PC-3 (cell line): ENCODE measurements around the gene GRK3. TPM values are rescaled to one million over a fixed set of nuclear protein-coding genes. Genes with fewer than 3 reads are reported as not detected.

ENCODE experiments used
- ATAC-seq: fragments of 200-7000 bp; cut with Tn5 transposase; 2 replicates; pipeline ENCODE4 v1.9.1; 2020; ENCODE audit warnings: mild to moderate bottlenecking, moderate library complexity
- BruUV-seq: library from RNA; stranded (reverse); fragments of 400-500 nt; replicated peaks from 2 replicates; lab custom pipeline; 2021; lab: Mats Ljungman, UMichigan
- CTCF ChIA-PET: fragments of 300-600 bp; sonication (Branson Sonifier 250); formaldehyde crosslinking; loops from one replicate; lab custom pipeline; 2022; ENCODE audit warnings: antibody characterized with exemption; lab: Charles Lee
- POLR2A ChIA-PET: fragments of 300-600 bp; sonication (Branson Sonifier 250); formaldehyde crosslinking; loops from one replicate; lab custom pipeline; 2022; ENCODE audit warnings: antibody characterized with exemption; ENCODE audit not compliant: unreplicated experiment; lab: Charles Lee
- DNase-seq: peaks from one replicate; pipeline ENCODE4 v3.0.0-alpha.2; 2015
- H2AFZ ChIP-seq: fragments of 300-600 bp; sonication (generic); 2 replicates; pipeline ENCODE4 v1.6.0; 2016; ENCODE audit warnings: antibody characterized with exemption, low read length
- H3F3A ChIP-seq: fragments of 300-600 bp; sonication (generic); one replicate; pipeline ENCODE4 v1.6.0; 2017; ENCODE audit warnings: antibody characterized with exemption, low read length, control low read depth, mild to moderate bottlenecking; ENCODE audit not compliant: unreplicated experiment
- H3K27ac ChIP-seq: fragments of 300-600 bp; sonication (generic); 2 replicates; pipeline ENCODE4 v1.5.1; 2016; ENCODE audit warnings: mild to moderate bottlenecking, low read length
- H3K27me3 ChIP-seq: fragments of 300-600 bp; sonication (generic); 2 replicates; pipeline ENCODE4 v1.6.1; 2016; ENCODE audit warnings: low read length, mixed read lengths
- H3K36me3 ChIP-seq: fragments of 300-600 bp; sonication (generic); 2 replicates; pipeline ENCODE4 v1.6.1; 2016; ENCODE audit warnings: low read depth, mixed run types, low read length, mixed read lengths
- H3K4me1 ChIP-seq: fragments of 300-600 bp; sonication (generic); 2 replicates; pipeline ENCODE4 v1.5.1; 2016; ENCODE audit warnings: low read length; ENCODE audit not compliant: insufficient read depth
- H3K4me2 ChIP-seq: fragments of 300-600 bp; sonication (generic); 2 replicates; pipeline ENCODE4 v1.6.0; 2016; ENCODE audit warnings: low read length
- H3K4me3 ChIP-seq: fragments of 300-600 bp; sonication (generic); 2 replicates; pipeline ENCODE4 v1.5.1; 2016; ENCODE audit warnings: mild to moderate bottlenecking, low read length, mixed read lengths
- H3K79me2 ChIP-seq: fragments of 300-600 bp; sonication (generic); 2 replicates; pipeline ENCODE4 v1.6.1; 2017; ENCODE audit warnings: low read length, mixed read lengths
- H3K9ac ChIP-seq: fragments of 300-600 bp; sonication (generic); 2 replicates; pipeline ENCODE4 v1.6.0; 2016; ENCODE audit warnings: mild to moderate bottlenecking, low read length
- H3K9me2 ChIP-seq: fragments of 300-600 bp; sonication (generic); replicated peaks from 2 replicates; pipeline ENCODE4 v1.6.1; 2016; ENCODE audit warnings: mixed run types, low read length, mixed read lengths
- H3K9me3 ChIP-seq: fragments of 300-600 bp; sonication (generic); 2 replicates; pipeline ENCODE4 v1.6.1; 2016; ENCODE audit warnings: low read length, mixed read lengths
- H4K20me1 ChIP-seq: fragments of 300-600 bp; sonication (generic); 2 replicates; pipeline ENCODE4 v1.6.1; 2016; ENCODE audit warnings: low read length, mixed read lengths
- CTCF ChIP-seq: fragments of 300-600 bp; sonication (generic); conservative IDR thresholded peaks from 2 replicates; pipeline ENCODE4 v1.5.1; 2017; ENCODE audit warnings: antibody characterized with exemption, low read depth, mild to moderate bottlenecking, low read length
- EZH2 ChIP-seq: fragments of 300-600 bp; sonication (generic); IDR thresholded peaks from one replicate; pipeline ENCODE4 v1.6.1; 2017; ENCODE audit warnings: antibody characterized with exemption, mild to moderate bottlenecking, low read length; ENCODE audit not compliant: unreplicated experiment
- EZH2phosphoT487 ChIP-seq: fragments of 300-600 bp; sonication (generic); IDR thresholded peaks from 2 replicates; pipeline ENCODE4 v1.6.1; 2018; ENCODE audit warnings: mild to moderate bottlenecking, antibody characterized with exemption, low read length, borderline replicate concordance
- intact Hi-C: fragments of 100-400 bp; cut with micrococcal nuclease; formaldehyde crosslinking; loops from 2 replicates; pipeline ENCODE4 v1.9.0; 2023
- total RNA-seq: library from RNA; depleted of rRNA; stranded (reverse); fragments of >200 nt; gene quantifications from 2 replicates; pipeline ENCODE4 v1.2.3, GENCODE V29; 2014

GRK3 gene
- total RNA-seq, 1 experiment from 2014 or later: under 0.01 TPM

- H3K27me3 ChIP-seq: peaks cover 47% of the 10 kb centered on the region
- no peak for DNase-seq
- no peaks in the 10 kb centered on the region for H4K20me1 ChIP-seq
- H3K9me2 ChIP-seq: no peaks in the 10 kb centered on the region
- H3K79me2 ChIP-seq: no peaks in the 10 kb centered on the region
- H3K4me1 ChIP-seq: no peaks in the 10 kb centered on the region
- H2AFZ ChIP-seq: no peak overlapping the region
- no peak overlapping the region for H3K27ac ChIP-seq
- no peak overlapping the region for H3K4me2 ChIP-seq
- no peak overlapping the region for H3K9ac ChIP-seq
- CTCF ChIA-PET: no interaction called here
- H3K4me3 ChIP-seq: no peak overlapping the region
- H3K9me3 ChIP-seq: no peaks in the 10 kb centered on the region
- no peak for ATAC-seq
- no peaks in the 10 kb centered on the region for H3K36me3 ChIP-seq
- TF ChIP-seq CTCF (no peak), EZH2phosphoT487 (no peak), EZH2 (no peak)
- H3F3A ChIP-seq: no peaks in the 10 kb centered on the region
- intact Hi-C loops: no loop called here
- no TSS peak for BruUV-seq
- POLR2A ChIA-PET: no interaction called here
These were observed 153.8 kb downstream of the GRK3 start for GRCh38 chr22:25718135-25718840.

GRCh38 chr22:25722223-25722622 is 157.7 kb downstream of the GRK3 start:
- Histone ChIP-seq H3K79me2 (no peaks in the 10 kb centered on the region), H3K9me2 (no peaks in the 10 kb centered on the region), H3K27me3 (peaks cover 33% of the 10 kb centered on the region), H3K36me3 (no peaks in the 10 kb centered on the region), H2AFZ (no peak overlapping the region), H3K27ac (no peak overlapping the region), H4K20me1 (no peaks in the 10 kb centered on the region), H3F3A (no peaks in the 10 kb centered on the region), H3K4me2 (no peak overlapping the region), H3K4me1 (no peaks in the 10 kb centered on the region), H3K4me3 (no peak overlapping the region), H3K9ac (no peak overlapping the region), H3K9me3 (no peaks in the 10 kb centered on the region)
- ATAC-seq: no peak
- BruUV-seq: no TSS peak
- ChIA-PET POLR2A (no interaction called here), CTCF (no interaction called here)
- intact Hi-C loops: no loop called here
- no peak for TF ChIP-seq EZH2
- TF ChIP-seq CTCF: no peak
- no peak for TF ChIP-seq EZH2phosphoT487
- DNase-seq: no peak

GRCh38 chr22:25722626-25723025 is 158.2 kb downstream of the GRK3 start:
- ChIA-PET CTCF (no interaction called here), POLR2A (no interaction called here)
- TF ChIP-seq EZH2phosphoT487 (no peak), EZH2 (no peak), CTCF (no peak)
- no peak overlapping the region for H3K4me3 ChIP-seq
- H3K27ac ChIP-seq: no peak overlapping the region
- no peaks in the 10 kb centered on the region for H3K4me1 ChIP-seq
- BruUV-seq: no TSS peak
- ATAC-seq (no peak), DNase-seq (no peak)
- no peaks in the 10 kb centered on the region for H4K20me1 ChIP-seq
- no peaks in the 10 kb centered on the region for H3K9me2 ChIP-seq
- no peaks in the 10 kb centered on the region for H3K79me2 ChIP-seq
- H3K27me3 ChIP-seq: peaks cover 33% of the 10 kb centered on the region
- H3F3A ChIP-seq: no peaks in the 10 kb centered on the region
- no peak overlapping the region for H3K9ac ChIP-seq
- H3K9me3 ChIP-seq: no peaks in the 10 kb centered on the region
- H3K4me2 ChIP-seq: no peak overlapping the region
- intact Hi-C loops: no loop called here
- no peak overlapping the region for H2AFZ ChIP-seq
- H3K36me3 ChIP-seq: no peaks in the 10 kb centered on the region
